ENCODE results near the gene ESPNL.
"Not testable (repeated sequence)": the region's sequence is repeated elsewhere in the genome, so short reads cannot be mapped to it uniquely, and the experiment has no call there.

Gene ESPNL

GRCh38 chr2:238107525-238108422, 7.6 kb downstream of the ESPNL start:
- Mint-ChIP-seq H3K36me3 (ENCODE audit: low read depth) (no peaks in the 10 kb centered on the region), H3K4me3 (no peak overlapping the region), H3K9me3 (peaks cover 12% of the 10 kb centered on the region), H3K4me1 (ENCODE audit: low read depth) (peaks cover 15% of the 10 kb centered on the region), H3K27me3 (ENCODE audit: low read depth) (no peaks in the 10 kb centered on the region), H3K27ac (no peak overlapping the region)

DNA sequence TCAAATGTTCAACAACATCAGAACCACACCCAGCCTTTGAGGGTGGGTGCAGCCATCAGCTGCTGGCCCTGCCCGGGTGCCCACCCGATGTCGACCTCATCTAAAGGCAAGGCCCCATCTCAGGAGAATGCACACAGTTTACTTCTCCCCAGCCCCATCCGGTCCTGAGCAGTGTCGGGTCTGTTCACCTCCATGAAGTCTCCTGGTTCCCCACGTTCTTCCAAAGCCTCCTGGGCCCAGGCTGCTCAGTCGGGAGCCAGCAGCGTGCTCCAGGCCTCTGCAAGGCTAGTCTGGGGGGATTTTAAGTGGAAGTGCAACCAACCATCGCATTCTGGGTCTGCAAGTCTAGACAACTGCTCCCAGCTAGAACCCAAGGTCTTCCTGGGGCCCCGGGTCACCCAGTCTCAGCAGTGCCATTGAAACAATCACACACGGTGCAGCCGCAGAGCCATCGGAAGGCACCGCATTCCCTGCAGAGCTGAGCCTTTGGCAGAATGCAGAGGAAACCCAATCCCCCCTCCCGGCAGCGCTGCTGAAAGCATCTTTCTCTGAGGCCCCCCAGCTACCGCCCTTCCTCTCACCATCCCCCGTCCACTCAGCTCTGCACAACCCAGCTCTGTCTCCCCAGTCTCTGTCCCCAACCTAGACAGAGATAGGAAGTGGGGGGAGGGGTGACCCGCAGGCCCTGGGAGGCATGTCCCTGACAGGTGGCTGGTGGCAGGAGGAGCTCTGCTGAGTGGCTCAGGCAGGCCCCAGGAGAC, 8.5 kb downstream of the ESPNL start:
- no peak overlapping the region for H3K27ac Mint-ChIP-seq
- no peak overlapping the region for H3K4me3 Mint-ChIP-seq
- no peaks in the 10 kb centered on the region for H3K36me3 Mint-ChIP-seq (ENCODE audit: low read depth)
- H3K4me1 Mint-ChIP-seq (ENCODE audit: low read depth), result peaks cover 15% of the 10 kb centered on the region
- peaks cover 19% of the 10 kb centered on the region for H3K9me3 Mint-ChIP-seq
- H3K27me3 Mint-ChIP-seq (ENCODE audit: low read depth), result no peaks in the 10 kb centered on the region

GRCh38 chr2:238113611-238114010, 13.5 kb downstream of the ESPNL start:
- H3K4me3 Mint-ChIP-seq, result no peak overlapping the region
- no peaks in the 10 kb centered on the region for H3K36me3 Mint-ChIP-seq (ENCODE audit: low read depth)
- H3K4me1 Mint-ChIP-seq (ENCODE audit: low read depth), result peaks cover 9% of the 10 kb centered on the region
- H3K9me3 Mint-ChIP-seq, result peaks cover 19% of the 10 kb centered on the region
- peaks cover 5% of the 10 kb centered on the region for H3K27me3 Mint-ChIP-seq (ENCODE audit: low read depth)
- H3K27ac Mint-ChIP-seq, result no peak overlapping the region

DNA sequence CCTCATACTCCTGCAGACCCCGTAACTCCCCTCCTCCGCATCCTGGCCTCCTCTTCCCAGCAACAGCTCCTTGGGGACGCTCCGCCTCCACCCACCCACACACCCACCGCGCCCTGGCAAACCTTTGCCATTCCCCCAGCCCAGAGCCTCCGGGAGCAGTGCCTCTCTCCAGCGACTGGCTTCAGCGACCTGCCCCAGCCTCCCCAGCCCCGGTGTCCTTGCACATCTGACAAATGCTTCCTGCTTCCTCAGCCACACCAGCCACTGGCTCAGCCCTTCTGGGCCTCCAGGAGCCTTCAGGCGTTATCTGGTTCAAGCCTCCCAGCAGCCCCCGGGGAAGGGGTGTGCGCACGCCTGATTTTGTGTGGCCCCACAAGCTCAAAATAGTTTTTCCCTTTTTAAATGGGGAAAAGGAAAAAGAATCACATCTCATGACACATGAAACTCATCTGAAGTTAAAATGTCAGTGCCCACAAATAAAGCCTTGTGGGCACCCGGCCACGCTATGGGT, 14.2 kb downstream of the ESPNL start:
- Mint-ChIP-seq H3K36me3 (ENCODE audit: low read depth) (no peaks in the 10 kb centered on the region), H3K27ac (no peak overlapping the region), H3K4me3 (no peak overlapping the region), H3K4me1 (ENCODE audit: low read depth) (peaks cover 2% of the 10 kb centered on the region), H3K9me3 (peaks cover 19% of the 10 kb centered on the region), H3K27me3 (ENCODE audit: low read depth) (peaks cover 5% of the 10 kb centered on the region)

- Mint-ChIP-seq H3K4me3 (no peak overlapping the region), H3K27me3 (ENCODE audit: low read depth) (peaks cover 5% of the 10 kb centered on the region), H3K27ac (no peak overlapping the region), H3K9me3 (peaks cover 19% of the 10 kb centered on the region), H3K4me1 (ENCODE audit: low read depth) (no peaks in the 10 kb centered on the region), H3K36me3 (ENCODE audit: low read depth) (no peaks in the 10 kb centered on the region)
Measured at GRCh38 chr2:238114851-238115660, 14.9 kb downstream of the ESPNL start.

DNA sequence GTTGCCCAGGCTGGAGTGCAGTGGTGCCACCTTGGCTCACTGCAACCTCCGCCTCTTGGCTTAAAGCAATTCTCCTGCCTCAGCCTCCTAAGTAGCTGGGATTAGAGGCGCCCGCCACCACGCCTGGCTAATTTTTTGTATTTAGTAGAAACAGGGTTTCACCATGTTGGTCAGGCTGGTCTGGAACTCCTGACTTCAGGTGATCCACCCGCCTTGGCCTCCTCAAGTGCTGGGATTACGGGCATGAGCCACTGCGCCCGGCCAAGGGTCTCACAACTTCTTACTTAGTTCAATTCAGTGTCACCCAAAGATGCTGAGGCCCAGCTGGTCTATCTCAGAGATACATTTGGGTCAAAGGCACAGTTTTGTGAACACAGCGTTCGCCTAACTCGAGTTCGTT, 15.6 kb downstream of the ESPNL start:
- H3K27me3 Mint-ChIP-seq (ENCODE audit: low read depth); H3K27ac Mint-ChIP-seq; H3K4me3 Mint-ChIP-seq; H3K36me3 Mint-ChIP-seq (ENCODE audit: low read depth); H3K4me1 Mint-ChIP-seq (ENCODE audit: low read depth): not testable (repeated sequence)
- H3K9me3 Mint-ChIP-seq, result peaks cover 19% of the 10 kb centered on the region

- no peaks in the 10 kb centered on the region for H3K4me1 Mint-ChIP-seq (ENCODE audit: low read depth)
- H3K9me3 Mint-ChIP-seq, result peaks cover 16% of the 10 kb centered on the region
- H3K27ac Mint-ChIP-seq, result no peak overlapping the region
- no peaks in the 10 kb centered on the region for H3K36me3 Mint-ChIP-seq (ENCODE audit: low read depth)
- H3K4me3 Mint-ChIP-seq, result no peak overlapping the region
- H3K27me3 Mint-ChIP-seq (ENCODE audit: low read depth), result peaks cover 5% of the 10 kb centered on the region
Measured at GRCh38 chr2:238116298-238117198, 16.4 kb downstream of the ESPNL start.

DNA sequence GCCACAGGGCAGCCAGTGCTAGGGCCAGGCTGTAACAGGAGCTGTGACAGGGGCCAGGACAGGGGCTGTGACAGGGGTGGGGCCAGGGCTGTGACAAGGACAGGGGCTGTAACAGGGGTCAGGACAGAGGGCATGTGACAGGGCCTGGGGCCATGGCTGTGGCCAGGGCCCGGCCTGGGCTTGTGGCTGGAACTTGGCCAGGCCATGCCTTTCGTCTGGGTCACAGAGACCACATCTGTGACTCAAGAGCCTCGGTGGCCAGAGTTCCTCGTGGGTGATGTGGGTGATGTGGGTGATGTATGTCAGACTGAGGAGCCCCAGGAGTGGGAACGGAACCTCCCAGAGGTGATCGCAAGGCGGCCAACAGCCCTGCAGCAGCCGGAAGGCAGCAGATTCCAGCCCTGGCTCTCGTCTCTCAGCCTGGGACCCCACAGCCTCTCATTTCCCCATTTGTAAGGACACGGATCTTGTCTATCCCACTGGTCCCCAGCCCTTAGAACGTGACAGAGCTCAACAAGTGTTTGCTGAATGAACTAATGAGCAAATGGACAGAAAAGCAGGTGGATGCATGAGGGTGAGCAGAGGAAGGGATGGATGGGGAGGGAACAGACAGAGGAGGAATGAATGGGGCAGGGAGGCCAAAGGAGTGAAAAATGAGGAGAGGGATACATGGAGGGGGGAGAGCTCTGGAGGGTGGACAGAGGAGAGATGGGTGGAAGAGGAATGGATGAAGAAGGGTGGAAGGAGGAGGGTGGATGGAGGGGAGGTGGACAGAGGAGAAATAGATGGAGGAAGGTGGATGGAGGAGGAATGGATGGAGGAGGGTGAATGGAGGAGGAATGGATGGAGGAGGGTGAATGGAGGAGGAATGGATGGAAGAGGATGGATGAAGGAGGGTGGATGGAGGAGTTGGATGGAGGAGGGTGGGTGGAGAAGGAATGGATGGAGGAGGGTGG, 17.3 kb downstream of the ESPNL start:
- H3K27ac Mint-ChIP-seq, result peak overlapping the region; percentile 5
- H3K9me3 Mint-ChIP-seq, result peaks cover 11% of the 10 kb centered on the region
- peaks cover 5% of the 10 kb centered on the region for H3K27me3 Mint-ChIP-seq (ENCODE audit: low read depth)
- H3K4me3 Mint-ChIP-seq, result no peak overlapping the region
- H3K4me1 Mint-ChIP-seq (ENCODE audit: low read depth), result no peaks in the 10 kb centered on the region
- no peaks in the 10 kb centered on the region for H3K36me3 Mint-ChIP-seq (ENCODE audit: low read depth)

- Mint-ChIP-seq H3K27me3 (ENCODE audit: low read depth) (peaks cover 5% of the 10 kb centered on the region), H3K9me3 (no peaks in the 10 kb centered on the region), H3K36me3 (ENCODE audit: low read depth) (no peaks in the 10 kb centered on the region), H3K27ac (no peak overlapping the region), H3K4me1 (ENCODE audit: low read depth) (no peaks in the 10 kb centered on the region), H3K4me3 (no peak overlapping the region)
Measured at GRCh38 chr2:238119756-238120462, 19.8 kb downstream of the ESPNL start.

GRCh38 chr2:238120463-238121298, 20.5 kb downstream of the ESPNL start:
- Mint-ChIP-seq H3K4me1 (ENCODE audit: low read depth) (no peaks in the 10 kb centered on the region), H3K9me3 (no peaks in the 10 kb centered on the region), H3K4me3 (no peak overlapping the region), H3K27me3 (ENCODE audit: low read depth) (peaks cover 5% of the 10 kb centered on the region), H3K36me3 (ENCODE audit: low read depth) (no peaks in the 10 kb centered on the region), H3K27ac (no peak overlapping the region)

DNA sequence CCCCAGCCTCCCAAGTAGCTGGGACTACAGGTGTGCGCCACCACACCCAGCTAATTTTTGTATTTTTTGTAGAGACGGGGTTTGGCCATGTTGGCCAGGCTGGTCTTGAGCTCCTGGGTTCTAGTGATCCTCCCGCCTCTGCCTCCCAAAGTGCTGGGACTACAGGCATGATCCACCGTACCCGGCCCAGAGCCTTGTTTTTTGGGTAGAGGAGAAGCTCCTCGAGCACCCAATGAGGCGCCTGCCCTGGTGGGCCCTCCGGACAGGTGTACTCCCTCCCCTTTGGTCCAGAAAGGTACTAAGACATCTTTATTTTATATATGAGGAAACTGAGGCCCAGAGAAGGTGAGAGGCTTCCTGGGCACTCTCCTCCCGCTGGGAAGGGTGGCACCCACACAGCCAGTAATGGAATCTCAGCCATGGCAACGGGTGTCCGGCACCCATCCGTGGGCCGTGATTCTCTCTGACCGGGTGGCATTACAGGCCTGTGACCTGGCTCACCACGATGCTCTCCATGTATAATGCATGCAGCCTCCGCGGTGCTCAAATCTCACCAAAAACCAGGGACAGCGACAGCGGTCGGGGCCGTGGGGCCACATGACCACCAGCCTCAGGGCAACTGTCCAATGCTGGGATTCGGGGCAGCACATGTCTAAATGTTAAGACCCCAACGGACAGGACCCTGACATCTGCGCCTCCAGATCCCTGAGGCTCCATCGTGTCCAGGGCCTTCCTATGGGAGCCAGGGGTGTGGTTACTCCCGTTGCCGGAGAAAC, 21.6 kb downstream of the ESPNL start:
- no peaks in the 10 kb centered on the region for H3K4me1 Mint-ChIP-seq (ENCODE audit: low read depth)
- H3K4me3 Mint-ChIP-seq, result no peak overlapping the region
- H3K36me3 Mint-ChIP-seq (ENCODE audit: low read depth), result no peaks in the 10 kb centered on the region
- no peak overlapping the region for H3K27ac Mint-ChIP-seq
- peaks cover 5% of the 10 kb centered on the region for H3K27me3 Mint-ChIP-seq (ENCODE audit: low read depth)
- H3K9me3 Mint-ChIP-seq, result no peaks in the 10 kb centered on the region

Data from T-helper 1 cell treated with Interleukin-12 subunit alpha and Interleukin-12 subunit beta and Interleukin-4 antibody, amounts not matched to agents 30 μg/mL and 1 μg/mL, for 36 hours (primary cell).